GM12891 (cell line): Measurements from ENCODE around the gene GIMAP1.

Experiments used
- POLR2A ChIP-seq: IDR thresholded peaks from 2 replicates; pipeline ENCODE4 v1.6.1; 2011; ENCODE audit warnings: low read depth, low read length, control low read depth
- POLR2AphosphoS5 ChIP-seq: IDR thresholded peaks from 2 replicates; pipeline ENCODE4 v1.6.1; 2011; ENCODE audit warnings: low read depth, low read length, control low read depth
- SPI1 ChIP-seq: IDR thresholded peaks from 2 replicates; pipeline ENCODE4 v1.6.1; 2011; ENCODE audit warnings: low read depth, low read length, control low read depth
- TAF1 ChIP-seq: IDR thresholded peaks from 2 replicates; pipeline ENCODE4 v1.6.1; 2011; ENCODE audit warnings: low read depth, low read length, control low read depth

- TF ChIP-seq POLR2A (no peak), POLR2AphosphoS5 (no peak), TAF1 (no peak), SPI1 (no peak)
Measured at GRCh38 chr7:150753826-150754603, 37.6 kb downstream of the GIMAP1 start.
